HG02973 (cell line): ENCODE data around the gene GIMAP7.

Experiments used
- ATAC-seq: cut with Tn5 transposase; IDR thresholded peaks from one replicate; pipeline ENCODE4 v1.9.1; 2021; ENCODE audit warnings: moderate library complexity; ENCODE audit not compliant: unreplicated experiment

GIMAP7 gene

DNA sequence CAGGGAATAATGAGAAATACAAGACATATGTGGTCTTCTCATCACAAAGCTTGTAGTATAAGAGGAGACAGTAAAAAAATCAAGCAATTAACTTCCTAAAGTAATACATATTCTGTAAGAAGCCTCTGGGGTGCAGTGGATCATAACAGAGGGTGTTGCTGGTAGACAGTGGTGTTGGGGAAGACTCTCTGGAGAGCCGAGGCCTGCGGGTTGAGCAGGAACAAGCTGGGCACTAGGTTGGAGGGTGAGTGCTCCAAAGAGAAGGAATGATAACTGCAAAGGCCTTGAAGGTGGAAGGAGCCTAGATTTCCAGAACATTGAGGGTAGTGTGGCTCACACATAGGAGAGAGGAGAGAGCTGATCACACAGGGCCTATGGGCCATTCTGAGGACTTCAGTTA, 54.0 kb downstream of the GIMAP7 start:
- no peak for ATAC-seq

DNA sequence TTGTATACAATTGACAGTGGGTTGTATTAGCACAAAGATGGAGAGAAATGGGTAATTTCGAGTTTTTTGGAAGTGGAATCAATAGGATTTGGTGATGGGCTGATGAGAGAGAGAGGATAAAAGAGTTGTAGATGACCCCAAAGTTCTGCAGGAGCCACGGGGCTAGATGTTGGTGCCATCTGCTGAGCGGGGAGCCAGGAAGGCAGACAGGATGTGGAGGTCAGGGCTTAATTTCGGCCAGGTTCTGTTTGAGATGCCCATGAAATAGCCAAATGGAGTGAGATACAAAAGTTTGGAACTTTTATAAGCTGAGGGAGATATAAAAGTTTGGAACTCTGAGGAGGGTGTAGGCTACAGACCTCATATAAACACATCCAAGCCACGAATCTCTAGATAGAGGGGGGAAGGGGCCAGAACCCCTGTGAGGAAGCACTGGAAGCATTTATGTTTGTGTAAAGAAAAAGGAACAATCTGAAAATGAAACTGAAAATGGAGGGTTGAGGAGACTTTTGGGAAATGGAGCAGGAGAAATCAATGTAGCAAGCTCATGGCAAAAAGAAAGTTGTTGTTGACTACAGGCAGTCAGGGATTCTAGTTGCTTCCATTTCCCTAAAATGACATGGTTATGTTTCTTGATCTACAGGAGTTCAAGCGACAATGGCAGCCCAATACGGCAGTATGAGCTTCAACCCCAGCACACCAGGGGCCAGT, 54.7 kb downstream of the GIMAP7 start:
- no peak for ATAC-seq
